Mesothelial cell of epicardium (in vitro differentiated cells): ENCODE measurements around the gene SERAC1. TPM values are rescaled to one million over a fixed set of nuclear protein-coding genes. Genes with fewer than 3 reads are reported as not detected.

Experiments
- DNase-seq, 2 experiments: peaks; one replicate each; pipeline ENCODE4 v3.0.0; 2021; ENCODE audit warnings: low spot score in 2 of 2; ENCODE audit not compliant: unreplicated experiment in 2 of 2
- H3K27ac Mint-ChIP-seq: 2 replicates; pipeline ENCODE4 v1.8.0; 2021; ENCODE audit warnings: mixed read lengths
- H3K27me3 Mint-ChIP-seq: 2 replicates; pipeline ENCODE4 v1.8.0; 2021; ENCODE audit warnings: low read depth, mixed read lengths
- H3K36me3 Mint-ChIP-seq: 2 replicates; pipeline ENCODE4 v1.8.0; 2021; ENCODE audit warnings: mixed read lengths
- H3K4me1 Mint-ChIP-seq: 2 replicates; pipeline ENCODE4 v1.8.0; 2021; ENCODE audit warnings: mixed read lengths
- H3K4me3 Mint-ChIP-seq: 2 replicates; pipeline ENCODE4 v1.8.0; 2021; ENCODE audit warnings: mild to moderate bottlenecking, moderate library complexity, mixed read lengths
- H3K9me3 Mint-ChIP-seq: 2 replicates; pipeline ENCODE4 v1.8.0; 2021; ENCODE audit warnings: mixed read lengths
- total RNA-seq: library from RNA; stranded (reverse); gene quantifications from 3 replicates; pipeline ENCODE4 v1.2.1, GENCODE V29; 2021
- TF ChIP-seq, protein P1 (sequence below): fragments of 200-600 bp; sonication (generic); IDR thresholded peaks from one replicate; pipeline ENCODE4 v1.5.0; 2021; ENCODE audit warnings: antibody characterized with exemption; ENCODE audit not compliant: unreplicated experiment

Gene SERAC1
- total RNA-seq, 1 donor from 2014 or later = 9.8 TPM

DNA sequence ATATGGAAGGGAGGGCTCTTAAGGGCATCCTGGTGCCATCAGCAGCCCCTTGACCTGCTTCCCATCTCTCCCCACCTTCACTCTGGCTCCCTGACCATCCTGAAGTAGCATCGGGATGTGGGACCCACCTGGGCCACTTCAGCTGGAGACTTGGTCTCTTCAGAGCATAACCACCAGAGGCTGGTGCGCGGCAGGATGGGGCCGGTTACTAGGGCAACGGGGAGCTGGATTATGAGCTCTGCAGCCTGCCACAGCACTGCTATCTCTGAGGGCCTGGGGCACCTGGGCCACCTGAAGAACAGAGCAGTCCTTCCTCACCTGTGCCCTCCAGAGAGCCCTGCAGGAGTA is 106.7 kb downstream of the SERAC1 start:
- H3K27me3 Mint-ChIP-seq = no peaks in the 10 kb centered on the region
- no peak overlapping the region for H3K4me3 Mint-ChIP-seq
- peaks cover 25% of the 10 kb centered on the region for H3K36me3 Mint-ChIP-seq
- no peak for DNase-seq
- TF ChIP-seq, protein P1, sequence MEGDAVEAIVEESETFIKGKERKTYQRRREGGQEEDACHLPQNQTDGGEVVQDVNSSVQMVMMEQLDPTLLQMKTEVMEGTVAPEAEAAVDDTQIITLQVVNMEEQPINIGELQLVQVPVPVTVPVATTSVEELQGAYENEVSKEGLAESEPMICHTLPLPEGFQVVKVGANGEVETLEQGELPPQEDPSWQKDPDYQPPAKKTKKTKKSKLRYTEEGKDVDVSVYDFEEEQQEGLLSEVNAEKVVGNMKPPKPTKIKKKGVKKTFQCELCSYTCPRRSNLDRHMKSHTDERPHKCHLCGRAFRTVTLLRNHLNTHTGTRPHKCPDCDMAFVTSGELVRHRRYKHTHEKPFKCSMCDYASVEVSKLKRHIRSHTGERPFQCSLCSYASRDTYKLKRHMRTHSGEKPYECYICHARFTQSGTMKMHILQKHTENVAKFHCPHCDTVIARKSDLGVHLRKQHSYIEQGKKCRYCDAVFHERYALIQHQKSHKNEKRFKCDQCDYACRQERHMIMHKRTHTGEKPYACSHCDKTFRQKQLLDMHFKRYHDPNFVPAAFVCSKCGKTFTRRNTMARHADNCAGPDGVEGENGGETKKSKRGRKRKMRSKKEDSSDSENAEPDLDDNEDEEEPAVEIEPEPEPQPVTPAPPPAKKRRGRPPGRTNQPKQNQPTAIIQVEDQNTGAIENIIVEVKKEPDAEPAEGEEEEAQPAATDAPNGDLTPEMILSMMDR = no peak
- no peak overlapping the region for H3K27ac Mint-ChIP-seq
- H3K4me1 Mint-ChIP-seq = peaks cover 7% of the 10 kb centered on the region
- no peaks in the 10 kb centered on the region for H3K9me3 Mint-ChIP-seq

DNA sequence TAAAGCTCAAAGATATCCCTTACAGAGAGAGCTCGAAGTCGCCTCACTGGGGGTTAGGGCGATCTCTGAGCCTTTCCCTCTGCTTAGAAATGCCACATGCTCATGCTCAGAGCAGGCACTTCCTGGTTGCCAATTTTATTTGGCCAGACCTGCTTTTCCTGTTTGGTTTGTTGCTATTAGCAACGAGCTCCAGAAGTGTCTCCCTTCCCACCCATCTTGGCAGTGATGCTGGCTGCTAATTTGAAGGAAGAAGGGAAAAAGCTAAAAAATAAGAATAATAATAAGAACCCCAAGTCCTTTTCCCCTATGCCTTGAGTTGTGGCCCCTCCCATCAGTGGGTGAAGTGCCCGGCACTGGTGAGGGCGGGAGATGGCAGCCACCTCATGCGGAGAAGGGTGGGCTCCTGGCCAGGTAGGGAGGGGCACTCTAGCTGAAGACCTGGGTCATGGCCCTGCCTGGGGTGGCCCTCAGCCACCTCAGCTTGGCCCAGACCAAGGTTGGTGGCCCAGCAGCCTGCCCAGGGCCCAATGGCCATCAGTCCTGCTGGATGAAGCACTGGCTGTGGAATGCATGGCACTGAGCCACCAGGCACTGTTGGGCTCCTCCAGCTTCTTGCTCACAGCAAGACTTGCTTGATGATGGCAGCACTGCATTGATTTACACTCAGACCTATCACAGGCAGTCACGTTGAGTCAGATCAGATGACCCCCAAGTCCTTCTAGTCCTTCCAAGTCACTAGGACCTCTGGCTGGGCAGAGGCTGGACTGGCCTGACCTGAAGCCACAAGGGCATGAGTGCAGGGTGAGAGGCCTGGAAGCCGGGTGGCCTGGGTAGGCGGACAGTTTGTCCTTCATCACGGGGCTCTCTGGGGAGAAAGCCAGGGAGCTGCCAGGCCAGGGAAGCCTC is 107.4 kb downstream of the SERAC1 start:
- H3K27ac Mint-ChIP-seq = peak overlapping the region; percentile 88
- no peak overlapping the region for H3K4me3 Mint-ChIP-seq
- TF ChIP-seq, protein P1 = no peak
- peak in 1 of 2 experiments; percentile 67 for DNase-seq
- peaks cover 25% of the 10 kb centered on the region for H3K36me3 Mint-ChIP-seq
- H3K9me3 Mint-ChIP-seq = no peaks in the 10 kb centered on the region
- peaks cover 7% of the 10 kb centered on the region for H3K4me1 Mint-ChIP-seq
- H3K27me3 Mint-ChIP-seq = no peaks in the 10 kb centered on the region

Other genes starting within 250 kb of the SERAC1 start
- 39.6 to 42.7 TPM (median 41.0 TPM) in 3 replicates for gene SYNJ2, start 186.4 kb downstream of the SERAC1 start, total RNA-seq
- gene GTF2H5, start 88 bp upstream of the SERAC1 start, total RNA-seq = 25.7 to 28.8 TPM (median 26.1 TPM) in 3 replicates
- 133 to 137 TPM (median 135 TPM) in 3 replicates for gene TULP4, start 144.2 kb upstream of the SERAC1 start, total RNA-seq